Prostate gland (tissue), 2 donors: ENCODE measurements around the gene HPS3. TPM values are rescaled to one million over a fixed set of nuclear protein-coding genes. Genes with fewer than 3 reads are reported as not detected.

Source experiments
- DNase-seq: peaks from one replicate; pipeline ENCODE4 v3.0.0-alpha.2; 2019; ENCODE audit warnings: low spot score
- H3K27ac ChIP-seq, 2 donors: fragments of 200-600 bp; sonication (generic); 2 replicates each; pipeline ENCODE4 v1.5.1; 2017 to 2019
- H3K27me3 ChIP-seq: fragments of 200-600 bp; sonication (generic); replicated peaks from 2 replicates; pipeline ENCODE4 v1.5.1; 2019; ENCODE audit not compliant: insufficient read depth
- H3K36me3 ChIP-seq, 2 donors: fragments of 200-600 bp; sonication (generic); 1 replicate in 1 of 2; 2 replicates in 1 of 2; pipeline versions ENCODE4 v1.5.1 to v1.8.1; 2017 to 2019
- H3K4me1 ChIP-seq: fragments of 200-600 bp; sonication (generic); replicated peaks from 2 replicates; pipeline ENCODE4 v1.5.1; 2019
- H3K4me3 ChIP-seq, 2 donors: fragments of 200-600 bp; sonication (generic); 2 replicates each; pipeline ENCODE4 v1.5.1; 2017 to 2019
- H3K9me3 ChIP-seq: fragments of 200-600 bp; sonication (generic); 2 replicates; pipeline ENCODE4 v1.5.1; 2017
- CTCF ChIP-seq, 4 experiments: fragments of 200-600 bp in 2 of 4; fragments of 450-650 bp in 2 of 4; sonication (generic) in 2 of 4; IDR thresholded peaks; 1 replicate in 3 of 4; 2 replicates in 1 of 4; pipeline ENCODE4 v1.5.1; 2016 to 2019; ENCODE audit warnings: antibody characterized with exemption in 4 of 4, mild to moderate bottlenecking in 2 of 4, moderate library complexity in 2 of 4
- POLR2A ChIP-seq: fragments of 450-650 bp; IDR thresholded peaks from one replicate; pipeline ENCODE4 v1.6.1; 2016; ENCODE audit warnings: antibody characterized with exemption, mild to moderate bottlenecking
- POLR2AphosphoS5 ChIP-seq: sonication (generic); formaldehyde crosslinking; IDR thresholded peaks from one replicate; pipeline ENCODE4 v1.6.1; 2017; ENCODE audit warnings: antibody characterized with exemption
- WGBS: methylation state at CpG from one replicate; pipeline ENCODE4 v1.1.5; 2018; 5-methylcytosine and 5-hydroxymethylcytosine counted together
- intact Hi-C: fragments of 100-400 bp; cut with DNase I; formaldehyde crosslinking; loops from one replicate; pipeline ENCODE4 v1.14.2; 2022
- total RNA-seq, 2 donors: library from RNA; depleted of rRNA; stranded (reverse); fragments of >200 nt; gene quantifications; one replicate each; pipeline ENCODE4 v1.1.0, GENCODE V29; 2016

HPS3 gene
- total RNA-seq, 2 donors from 2014 or later = 17.6 to 25.2 TPM

- no peak overlapping the region for H3K27ac ChIP-seq
- 95% methylated on average over 4 of the region's 4 CpGs for WGBS
- H3K4me3 ChIP-seq = no peak overlapping the region
- H3K36me3 ChIP-seq = no peaks in the 10 kb centered on the region
- DNase-seq = no peak
- no peaks in the 10 kb centered on the region for H3K4me1 ChIP-seq
- TF ChIP-seq CTCF (IDR thresholded peaks at IDR 0.05) = no peak
- TF ChIP-seq POLR2AphosphoS5 = no peak
- no peak for TF ChIP-seq POLR2A
- intact Hi-C loops = no loop called here
- no peaks in the 10 kb centered on the region for H3K27me3 ChIP-seq
- no peaks in the 10 kb centered on the region for H3K9me3 ChIP-seq
Observed at GRCh38 chr3:149101154-149101553, 28.3 kb upstream of the HPS3 start.

DNA sequence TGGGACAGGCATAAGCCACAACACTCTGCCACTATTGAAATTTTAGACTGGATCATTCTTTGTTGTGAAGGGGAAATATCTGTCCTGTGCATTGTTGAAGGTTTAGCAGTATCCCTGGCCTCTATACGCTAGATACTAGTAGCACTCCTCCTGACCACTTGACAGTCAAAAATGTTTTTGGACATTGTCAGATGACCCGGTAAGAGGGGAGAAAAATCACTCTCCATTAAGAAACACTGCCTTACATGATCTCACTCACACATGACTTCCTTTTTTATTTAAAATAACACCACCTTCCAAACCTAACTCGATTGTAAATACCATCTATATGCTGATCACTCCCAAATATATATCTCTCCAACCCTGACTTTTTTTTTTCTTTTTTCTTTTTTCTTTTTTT lies 27.8 kb upstream of the HPS3 start:
- Histone ChIP-seq H3K36me3 (no peaks in the 10 kb centered on the region), H3K27me3 (no peaks in the 10 kb centered on the region), H3K4me3 (no peak overlapping the region), H3K27ac (no peak overlapping the region), H3K4me1 (no peaks in the 10 kb centered on the region), H3K9me3 (no peaks in the 10 kb centered on the region)
- 94% methylated on average over 3 of the region's 3 CpGs for WGBS
- intact Hi-C loops = no loop called here
- TF ChIP-seq POLR2A (no peak), POLR2AphosphoS5 (no peak), CTCF (IDR thresholded peaks at IDR 0.05) (no peak)
- no peak for DNase-seq

DNA sequence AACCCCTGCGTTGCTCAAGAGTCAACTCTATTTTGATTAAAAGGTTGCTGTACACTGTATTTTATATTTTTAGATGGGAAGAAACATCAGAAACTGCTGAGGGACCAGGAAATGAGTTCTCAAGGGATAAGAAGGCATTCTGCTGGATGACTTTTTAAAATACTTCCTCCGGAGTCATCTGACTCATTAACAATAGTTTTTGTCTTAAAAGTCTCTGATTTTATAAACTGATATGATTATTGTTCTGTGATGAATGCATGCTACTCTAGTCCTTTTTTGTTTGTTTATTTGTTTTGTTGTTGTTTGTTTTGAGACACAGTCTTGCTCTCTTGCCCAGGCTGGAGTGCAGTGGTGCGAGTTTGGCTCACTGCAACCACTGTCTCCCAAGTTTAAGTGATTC lies 25.0 kb upstream of the HPS3 start:
- H3K4me3 ChIP-seq = no peak overlapping the region
- H3K27me3 ChIP-seq = no peaks in the 10 kb centered on the region
- no peak for DNase-seq
- H3K36me3 ChIP-seq = no peaks in the 10 kb centered on the region
- no peak for TF ChIP-seq CTCF (IDR thresholded peaks at IDR 0.05)
- TF ChIP-seq POLR2A = no peak
- TF ChIP-seq POLR2AphosphoS5 = no peak
- no peaks in the 10 kb centered on the region for H3K4me1 ChIP-seq
- no peak overlapping the region for H3K27ac ChIP-seq
- 89% methylated on average over 3 of the region's 3 CpGs for WGBS
- H3K9me3 ChIP-seq = no peaks in the 10 kb centered on the region
- intact Hi-C loops = no loop called here

GRCh38 chr3:149114458-149114857 lies 15.0 kb upstream of the HPS3 start:
- 86% methylated on average over 1 of the region's 1 CpG for WGBS
- Histone ChIP-seq H3K36me3 (no peaks in the 10 kb centered on the region), H3K9me3 (no peaks in the 10 kb centered on the region), H3K4me1 (no peaks in the 10 kb centered on the region), H3K4me3 (no peak overlapping the region), H3K27ac (no peak overlapping the region), H3K27me3 (no peaks in the 10 kb centered on the region)
- no peak for DNase-seq
- intact Hi-C loops = no loop called here
- TF ChIP-seq POLR2A = no peak
- TF ChIP-seq POLR2AphosphoS5 = no peak
- no peak for TF ChIP-seq CTCF (IDR thresholded peaks at IDR 0.05)

DNA sequence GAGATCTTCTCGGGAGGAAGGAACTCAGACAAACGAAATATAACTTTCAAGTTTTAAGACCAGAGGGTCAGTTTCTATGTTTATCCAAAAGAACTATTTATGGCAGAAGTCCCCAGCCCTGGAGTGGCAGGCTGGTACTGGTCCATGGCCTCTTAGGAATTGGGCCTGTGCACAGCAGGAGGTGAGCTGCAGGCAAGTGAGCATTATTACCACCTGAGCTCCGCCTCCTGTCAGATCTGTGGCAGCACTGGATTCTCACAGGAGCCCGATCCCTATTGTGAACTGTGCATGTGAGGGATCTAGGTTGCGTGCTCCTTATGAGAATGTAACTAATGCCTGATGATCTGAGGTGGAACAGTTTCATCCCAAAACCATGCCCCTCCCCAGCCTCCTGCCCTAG lies 14.3 kb upstream of the HPS3 start:
- H3K36me3 ChIP-seq = no peaks in the 10 kb centered on the region
- H3K27me3 ChIP-seq = no peaks in the 10 kb centered on the region
- 83% methylated on average over 5 of the region's 5 CpGs for WGBS
- DNase-seq = no peak
- H3K27ac ChIP-seq = no peak overlapping the region
- no peaks in the 10 kb centered on the region for H3K9me3 ChIP-seq
- H3K4me3 ChIP-seq = no peak overlapping the region
- intact Hi-C loops = no loop called here
- TF ChIP-seq CTCF (IDR thresholded peaks at IDR 0.05) (no peak), POLR2A (no peak), POLR2AphosphoS5 (no peak)
- no peaks in the 10 kb centered on the region for H3K4me1 ChIP-seq
